HAP-1 (cell line): Measurements from ENCODE around the gene SCN1B.

Experiments used
- DNase-seq, 2 experiments: peaks; one replicate each; pipeline ENCODE4 v3.0.0-alpha.2; 2016 to 2020; ENCODE audit warnings: low spot score in 2 of 2
- H3K27me3 ChIP-seq: fragments of 250-450 bp; sonication (Bioruptor Pico); 2 replicates; pipeline ENCODE4 v1.5.1; 2020; ENCODE audit warnings: low read depth, mild to moderate bottlenecking, moderate library complexity
- H3K36me3 ChIP-seq: fragments of 250-450 bp; sonication (Bioruptor Pico); replicated peaks from 2 replicates; pipeline ENCODE4 v1.5.1; 2020; ENCODE audit warnings: mild to moderate bottlenecking
- H3K4me1 ChIP-seq: fragments of 250-450 bp; sonication (Bioruptor Pico); 2 replicates; pipeline ENCODE4 v1.5.1; 2020; ENCODE audit warnings: mild to moderate bottlenecking
- H3K4me3 ChIP-seq: fragments of 250-450 bp; sonication (Bioruptor Pico); 2 replicates; pipeline ENCODE4 v1.5.1; 2020; ENCODE audit warnings: mild to moderate bottlenecking, moderate library complexity
- H3K9me3 ChIP-seq: fragments of 250-450 bp; sonication (Bioruptor Pico); 2 replicates; pipeline ENCODE4 v1.5.1; 2020; ENCODE audit warnings: mild to moderate bottlenecking, moderate library complexity
- in situ Hi-C: fragments of 300-500 bp; cut with MboI; formaldehyde crosslinking; loops from 3 replicates; pipeline ENCODE4 v1.14.3; 2020; ENCODE audit warnings: low sequenced_read_pairs, inconsistent platforms, mixed read lengths

The SCN1B gene

GRCh38 chr19:35031072-35031881 lies 1.0 kb downstream of the SCN1B start:
- H3K9me3 ChIP-seq: no peaks in the 10 kb centered on the region
- H3K27me3 ChIP-seq: no peaks in the 10 kb centered on the region; the same call in 1 of the 2 replicates
- H3K36me3 ChIP-seq: peaks cover 21% of the 10 kb centered on the region
- peak overlapping the region; percentile 37 for H3K4me3 ChIP-seq
- in situ Hi-C loops: no loop called here
- DNase-seq: peak; percentile 8 to 68
- peaks cover 5% of the 10 kb centered on the region for H3K4me1 ChIP-seq

GRCh38 chr19:35032356-35032865 lies 2.1 kb downstream of the SCN1B start:
- Histone ChIP-seq H3K27me3 (no peaks in the 10 kb centered on the region; the same call in 1 of the 2 replicates), H3K4me3 (no peak overlapping the region), H3K9me3 (no peaks in the 10 kb centered on the region), H3K36me3 (peaks cover 10% of the 10 kb centered on the region), H3K4me1 (peaks cover 5% of the 10 kb centered on the region)
- in situ Hi-C loops: no loop called here
- no peak for DNase-seq

GRCh38 chr19:35033067-35034004 lies 3.1 kb downstream of the SCN1B start:
- DNase-seq: no peak
- H3K36me3 ChIP-seq: peaks cover under 1% of the 10 kb centered on the region
- H3K27me3 ChIP-seq: no peaks in the 10 kb centered on the region; the same call in 1 of the 2 replicates
- no peak overlapping the region for H3K4me3 ChIP-seq
- no peaks in the 10 kb centered on the region for H3K9me3 ChIP-seq
- in situ Hi-C loops: no loop called here
- H3K4me1 ChIP-seq: peaks cover 5% of the 10 kb centered on the region

- no peaks in the 10 kb centered on the region for H3K36me3 ChIP-seq
These were observed 3.8 kb downstream of the SCN1B start for GRCh38 chr19:35034005-35034502.

GRCh38 chr19:35034588-35035382 lies 4.5 kb downstream of the SCN1B start:
- in situ Hi-C loops: no loop called here
- H3K4me1 ChIP-seq: peaks cover 5% of the 10 kb centered on the region

More at GRCh38 chr19:35034005-35034502, 3.8 kb downstream of the SCN1B start:
- no peak for DNase-seq
- Histone ChIP-seq H3K9me3 (no peaks in the 10 kb centered on the region), H3K4me1 (peaks cover 5% of the 10 kb centered on the region), H3K27me3 (no peaks in the 10 kb centered on the region; the same call in 1 of the 2 replicates), H3K4me3 (no peak overlapping the region)
- in situ Hi-C loops: no loop called here

GRCh38 chr19:35037716-35038622 lies 7.7 kb downstream of the SCN1B start:
- no peaks in the 10 kb centered on the region for H3K36me3 ChIP-seq
- in situ Hi-C loops: no loop called here
- no peaks in the 10 kb centered on the region for H3K4me1 ChIP-seq
- no peaks in the 10 kb centered on the region for H3K27me3 ChIP-seq
- no peak for DNase-seq
- no peak overlapping the region for H3K4me3 ChIP-seq
- H3K9me3 ChIP-seq: no peaks in the 10 kb centered on the region

More at GRCh38 chr19:35034588-35035382, 4.5 kb downstream of the SCN1B start:
- no peaks in the 10 kb centered on the region for H3K9me3 ChIP-seq
- H3K36me3 ChIP-seq: no peaks in the 10 kb centered on the region
- no peak overlapping the region for H3K4me3 ChIP-seq
- H3K27me3 ChIP-seq: no peaks in the 10 kb centered on the region; the same call in 1 of the 2 replicates
- DNase-seq: no peak

- Histone ChIP-seq H3K9me3 (no peaks in the 10 kb centered on the region), H3K4me3 (no peak overlapping the region), H3K36me3 (no peaks in the 10 kb centered on the region), H3K4me1 (no peaks in the 10 kb centered on the region), H3K27me3 (no peaks in the 10 kb centered on the region)
- no peak for DNase-seq
- in situ Hi-C loops: no loop called here
These were observed 8.6 kb downstream of the SCN1B start for GRCh38 chr19:35038623-35039512.

GRCh38 chr19:35039881-35040825 lies 9.9 kb downstream of the SCN1B start:
- Histone ChIP-seq H3K9me3 (no peaks in the 10 kb centered on the region), H3K4me3 (no peak overlapping the region), H3K27me3 (no peaks in the 10 kb centered on the region), H3K4me1 (no peaks in the 10 kb centered on the region), H3K36me3 (no peaks in the 10 kb centered on the region)
- no peak for DNase-seq
- in situ Hi-C loops: no loop called here

- no peaks in the 10 kb centered on the region for H3K9me3 ChIP-seq
- H3K4me1 ChIP-seq: no peaks in the 10 kb centered on the region
- DNase-seq: peak in 1 of 2 experiments; percentile 41
- no peaks in the 10 kb centered on the region for H3K27me3 ChIP-seq
- in situ Hi-C loops: no loop called here
- H3K4me3 ChIP-seq: no peak overlapping the region
- H3K36me3 ChIP-seq: no peaks in the 10 kb centered on the region
These were observed 10.7 kb downstream of the SCN1B start for GRCh38 chr19:35040826-35041547.

- no peak for DNase-seq
- no peaks in the 10 kb centered on the region for H3K9me3 ChIP-seq
- no peak within 1 kb of the TSS for H3K4me3 ChIP-seq
These were observed 11.3 kb downstream of the SCN1B start, which contains the start of gene HPN for GRCh38 chr19:35041548-35042055. Gene HPN (plus strand): TSS chr19:35041721. CDS start chr19:35042507, 786 bp downstream.

More at GRCh38 chr19:35041548-35042055, 11.3 kb downstream of the SCN1B start, which contains the start of gene HPN:
- in situ Hi-C loops: no loop called here
- Histone ChIP-seq H3K27me3 (no peaks in the 10 kb centered on the region), H3K36me3 (no peaks in the 10 kb centered on the region), H3K4me1 (no peaks in the 10 kb centered on the region)
